ENCODE results near the gene CLHC1.

DNA sequence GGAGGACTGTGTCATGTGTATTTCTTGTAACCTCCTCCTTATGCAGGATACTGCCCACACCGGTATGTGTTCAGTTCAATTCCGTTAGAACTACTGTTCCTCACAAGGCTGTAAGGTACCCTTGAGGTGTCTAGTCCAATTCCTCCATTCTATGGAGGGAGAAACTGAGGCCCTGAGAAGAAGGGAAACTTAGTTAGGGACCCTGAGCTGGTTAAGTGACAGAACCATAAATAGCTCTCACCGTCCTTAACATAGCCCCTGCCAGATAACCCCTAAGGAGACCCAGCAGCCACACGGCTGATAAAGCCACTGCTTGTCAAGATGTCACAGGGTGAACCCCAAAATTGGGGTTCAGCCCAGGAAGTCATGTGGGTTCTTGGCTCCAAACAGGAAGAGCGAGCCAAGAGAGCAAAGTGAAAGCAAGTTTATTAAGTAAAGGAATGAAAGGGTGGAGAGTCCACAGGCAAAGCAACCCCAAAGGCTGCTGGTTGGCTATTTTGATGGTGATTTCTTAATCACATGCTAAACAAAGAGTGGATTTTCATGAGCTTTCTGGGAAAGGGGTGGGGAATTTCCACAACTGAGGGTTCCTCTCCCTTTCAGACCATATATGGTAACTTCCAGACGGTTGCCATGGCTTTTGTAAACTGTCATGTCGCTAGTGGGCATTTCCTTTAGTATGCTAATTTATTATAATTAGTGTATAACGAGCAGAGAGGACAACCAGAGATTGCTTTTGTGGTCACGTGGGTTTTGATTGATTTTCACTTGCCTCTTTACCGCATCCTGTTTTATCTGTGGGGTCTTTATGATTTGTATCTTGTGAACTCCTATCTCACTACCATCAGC lies 98.4 kb downstream of the CLHC1 start:
- TF ChIP-seq, protein P1, sequence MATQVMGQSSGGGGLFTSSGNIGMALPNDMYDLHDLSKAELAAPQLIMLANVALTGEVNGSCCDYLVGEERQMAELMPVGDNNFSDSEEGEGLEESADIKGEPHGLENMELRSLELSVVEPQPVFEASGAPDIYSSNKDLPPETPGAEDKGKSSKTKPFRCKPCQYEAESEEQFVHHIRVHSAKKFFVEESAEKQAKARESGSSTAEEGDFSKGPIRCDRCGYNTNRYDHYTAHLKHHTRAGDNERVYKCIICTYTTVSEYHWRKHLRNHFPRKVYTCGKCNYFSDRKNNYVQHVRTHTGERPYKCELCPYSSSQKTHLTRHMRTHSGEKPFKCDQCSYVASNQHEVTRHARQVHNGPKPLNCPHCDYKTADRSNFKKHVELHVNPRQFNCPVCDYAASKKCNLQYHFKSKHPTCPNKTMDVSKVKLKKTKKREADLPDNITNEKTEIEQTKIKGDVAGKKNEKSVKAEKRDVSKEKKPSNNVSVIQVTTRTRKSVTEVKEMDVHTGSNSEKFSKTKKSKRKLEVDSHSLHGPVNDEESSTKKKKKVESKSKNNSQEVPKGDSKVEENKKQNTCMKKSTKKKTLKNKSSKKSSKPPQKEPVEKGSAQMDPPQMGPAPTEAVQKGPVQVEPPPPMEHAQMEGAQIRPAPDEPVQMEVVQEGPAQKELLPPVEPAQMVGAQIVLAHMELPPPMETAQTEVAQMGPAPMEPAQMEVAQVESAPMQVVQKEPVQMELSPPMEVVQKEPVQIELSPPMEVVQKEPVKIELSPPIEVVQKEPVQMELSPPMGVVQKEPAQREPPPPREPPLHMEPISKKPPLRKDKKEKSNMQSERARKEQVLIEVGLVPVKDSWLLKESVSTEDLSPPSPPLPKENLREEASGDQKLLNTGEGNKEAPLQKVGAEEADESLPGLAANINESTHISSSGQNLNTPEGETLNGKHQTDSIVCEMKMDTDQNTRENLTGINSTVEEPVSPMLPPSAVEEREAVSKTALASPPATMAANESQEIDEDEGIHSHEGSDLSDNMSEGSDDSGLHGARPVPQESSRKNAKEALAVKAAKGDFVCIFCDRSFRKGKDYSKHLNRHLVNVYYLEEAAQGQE (IDR thresholded peaks at IDR 0.05; ENCODE audit: insufficient replicate concordance, low read depth) = no peak
- TF ChIP-seq, protein P2, sequence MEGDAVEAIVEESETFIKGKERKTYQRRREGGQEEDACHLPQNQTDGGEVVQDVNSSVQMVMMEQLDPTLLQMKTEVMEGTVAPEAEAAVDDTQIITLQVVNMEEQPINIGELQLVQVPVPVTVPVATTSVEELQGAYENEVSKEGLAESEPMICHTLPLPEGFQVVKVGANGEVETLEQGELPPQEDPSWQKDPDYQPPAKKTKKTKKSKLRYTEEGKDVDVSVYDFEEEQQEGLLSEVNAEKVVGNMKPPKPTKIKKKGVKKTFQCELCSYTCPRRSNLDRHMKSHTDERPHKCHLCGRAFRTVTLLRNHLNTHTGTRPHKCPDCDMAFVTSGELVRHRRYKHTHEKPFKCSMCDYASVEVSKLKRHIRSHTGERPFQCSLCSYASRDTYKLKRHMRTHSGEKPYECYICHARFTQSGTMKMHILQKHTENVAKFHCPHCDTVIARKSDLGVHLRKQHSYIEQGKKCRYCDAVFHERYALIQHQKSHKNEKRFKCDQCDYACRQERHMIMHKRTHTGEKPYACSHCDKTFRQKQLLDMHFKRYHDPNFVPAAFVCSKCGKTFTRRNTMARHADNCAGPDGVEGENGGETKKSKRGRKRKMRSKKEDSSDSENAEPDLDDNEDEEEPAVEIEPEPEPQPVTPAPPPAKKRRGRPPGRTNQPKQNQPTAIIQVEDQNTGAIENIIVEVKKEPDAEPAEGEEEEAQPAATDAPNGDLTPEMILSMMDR (IDR thresholded peaks at IDR 0.05; ENCODE audit: insufficient read depth, low read length) = no peak

All from HL-60 (cell line).